Inferior parietal cortex (tissue), 1 donor: ENCODE measurements around the gene SHISAL2A.

Experiments used
- DNase-seq: peaks from one replicate; pipeline ENCODE4 v3.0.0-alpha.2; 2016; ENCODE audit errors: extremely low spot score

The SHISAL2A gene

GRCh38 chr1:52621950-52622349 is 11.0 kb upstream of the SHISAL2A start:
- DNase-seq: no peak

- DNase-seq: no peak
Measured at GRCh38 chr1:52623812-52624211, 9.2 kb upstream of the SHISAL2A start.

GRCh38 chr1:52627028-52627427 is 5.9 kb upstream of the SHISAL2A start:
- DNase-seq: no peak

- DNase-seq: no peak
Measured at GRCh38 chr1:52628614-52629324, 4.2 kb upstream of the SHISAL2A start.

DNA sequence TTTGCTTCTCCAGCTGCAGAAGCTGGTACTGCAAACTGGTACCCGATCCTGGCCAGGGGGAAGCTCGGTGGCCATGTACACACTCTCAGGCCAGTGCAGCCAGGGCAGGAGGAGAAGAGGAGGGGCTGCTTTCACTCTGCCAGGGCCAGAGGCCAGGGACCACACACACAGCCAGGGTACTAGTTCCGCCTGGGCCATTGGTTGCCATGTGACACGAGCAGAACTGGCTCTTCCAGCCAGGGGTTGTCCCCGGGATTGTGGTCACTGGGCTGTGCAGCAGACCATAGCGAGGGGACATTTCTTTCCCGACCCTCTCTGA is 3.7 kb upstream of the SHISAL2A start:
- no peak for DNase-seq

- no peak for DNase-seq
Measured at GRCh38 chr1:52629667-52630066, 3.3 kb upstream of the SHISAL2A start.

DNA sequence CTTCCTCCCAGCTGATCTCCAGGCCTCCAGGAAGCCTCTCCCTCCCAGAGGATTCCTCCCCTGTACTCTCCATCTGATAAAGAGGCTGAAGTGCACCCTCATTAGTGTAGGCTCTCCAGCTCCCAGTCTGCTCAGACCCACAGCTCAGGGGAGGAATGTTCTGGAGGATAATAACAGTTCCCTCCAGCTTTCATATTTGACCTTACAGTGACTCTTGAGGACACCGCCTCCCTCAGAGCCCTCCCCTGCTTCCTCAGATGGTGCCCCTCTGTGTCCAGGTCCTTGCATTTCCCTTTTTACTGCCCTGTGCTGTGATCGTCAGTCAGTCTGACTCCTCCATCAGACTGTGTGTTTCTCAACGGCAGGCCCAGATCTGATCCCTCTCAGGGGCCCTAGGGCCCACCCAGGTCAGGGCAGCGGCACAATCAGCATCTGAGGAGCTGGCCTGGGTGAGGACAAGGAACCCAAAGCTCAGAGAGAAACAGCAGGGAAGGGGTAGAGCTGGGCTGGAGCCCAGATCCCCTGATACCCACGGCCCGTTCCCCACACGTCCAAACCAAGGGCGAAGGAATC is 1.1 kb upstream of the SHISAL2A start:
- DNase-seq: no peak

DNA sequence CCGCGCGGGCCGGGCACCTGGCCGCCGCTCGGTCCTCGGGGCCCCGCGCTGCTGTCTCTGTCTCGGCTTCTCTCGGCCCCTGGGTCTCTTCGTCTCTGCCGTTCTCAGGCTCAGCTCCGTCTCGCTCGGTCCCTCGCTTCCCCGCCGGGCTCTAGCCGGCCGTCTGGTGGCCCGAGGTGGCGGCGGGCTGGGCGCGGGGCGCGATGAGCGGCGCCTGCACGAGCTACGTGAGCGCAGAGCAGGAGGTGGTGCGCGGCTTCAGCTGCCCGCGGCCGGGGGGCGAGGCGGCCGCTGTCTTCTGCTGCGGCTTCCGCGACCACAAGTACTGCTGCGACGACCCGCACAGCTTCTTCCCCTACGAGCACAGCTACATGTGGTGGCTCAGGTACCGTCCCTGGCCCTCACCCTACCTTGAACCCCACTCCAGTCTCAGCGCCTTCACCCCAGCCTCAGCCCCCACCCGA is 355 bp downstream of the SHISAL2A start:
- DNase-seq: no peak

DNA sequence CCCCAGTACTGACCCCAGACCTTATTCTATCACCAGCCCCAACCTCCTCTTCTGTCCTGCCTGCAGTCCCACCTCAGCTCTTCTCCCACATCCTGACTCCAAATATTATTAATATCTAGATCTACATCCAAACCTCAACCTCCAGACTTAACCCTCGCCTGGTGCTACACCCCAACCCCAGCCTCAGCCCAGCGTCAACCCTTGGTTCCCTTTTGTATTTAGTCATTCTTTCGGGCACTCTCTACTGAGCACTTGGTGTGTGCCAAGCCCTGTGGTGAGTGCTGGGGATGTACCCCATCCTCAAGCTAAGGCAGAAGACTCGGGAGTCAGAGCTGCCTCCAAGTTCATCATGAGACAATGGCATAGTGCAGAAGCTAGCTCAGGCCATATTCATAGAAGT is 1.1 kb downstream of the SHISAL2A start:
- DNase-seq: no peak

DNA sequence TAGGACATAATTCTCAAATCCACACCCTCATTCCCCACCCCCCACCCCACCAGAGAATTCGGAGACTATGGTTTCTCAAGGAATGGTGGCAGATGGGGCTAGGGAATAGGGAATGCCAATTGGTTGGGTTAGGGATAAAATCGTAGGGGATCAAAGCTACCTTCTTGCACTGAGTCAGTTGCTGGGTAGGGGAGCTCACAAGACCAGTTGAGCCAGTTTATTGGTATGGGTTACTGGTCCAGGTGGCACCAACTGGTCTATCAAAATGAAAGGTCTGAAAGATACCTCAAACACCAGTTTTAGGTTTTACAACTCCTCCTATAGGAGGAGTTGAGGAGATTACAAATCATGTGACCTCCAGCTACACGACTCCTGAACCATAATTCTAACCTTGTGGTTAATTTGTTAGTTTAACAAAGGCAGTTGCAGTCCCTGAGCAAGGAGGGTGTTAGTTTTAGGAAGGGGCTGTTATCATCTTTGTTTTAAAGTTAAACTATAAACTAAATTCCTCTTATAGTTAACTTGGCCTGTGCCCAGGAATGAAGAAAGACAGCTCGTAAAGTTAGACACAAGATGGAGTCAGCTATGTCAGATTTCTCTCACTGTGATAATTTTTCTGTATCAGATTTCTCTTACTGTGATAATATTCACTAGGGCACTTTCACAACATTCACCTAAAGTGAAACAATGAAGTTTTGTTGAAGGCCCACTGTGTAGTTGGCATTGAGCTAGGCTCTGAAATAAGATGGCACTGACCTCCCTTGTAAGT is 2.5 kb downstream of the SHISAL2A start:
- DNase-seq: no peak

DNA sequence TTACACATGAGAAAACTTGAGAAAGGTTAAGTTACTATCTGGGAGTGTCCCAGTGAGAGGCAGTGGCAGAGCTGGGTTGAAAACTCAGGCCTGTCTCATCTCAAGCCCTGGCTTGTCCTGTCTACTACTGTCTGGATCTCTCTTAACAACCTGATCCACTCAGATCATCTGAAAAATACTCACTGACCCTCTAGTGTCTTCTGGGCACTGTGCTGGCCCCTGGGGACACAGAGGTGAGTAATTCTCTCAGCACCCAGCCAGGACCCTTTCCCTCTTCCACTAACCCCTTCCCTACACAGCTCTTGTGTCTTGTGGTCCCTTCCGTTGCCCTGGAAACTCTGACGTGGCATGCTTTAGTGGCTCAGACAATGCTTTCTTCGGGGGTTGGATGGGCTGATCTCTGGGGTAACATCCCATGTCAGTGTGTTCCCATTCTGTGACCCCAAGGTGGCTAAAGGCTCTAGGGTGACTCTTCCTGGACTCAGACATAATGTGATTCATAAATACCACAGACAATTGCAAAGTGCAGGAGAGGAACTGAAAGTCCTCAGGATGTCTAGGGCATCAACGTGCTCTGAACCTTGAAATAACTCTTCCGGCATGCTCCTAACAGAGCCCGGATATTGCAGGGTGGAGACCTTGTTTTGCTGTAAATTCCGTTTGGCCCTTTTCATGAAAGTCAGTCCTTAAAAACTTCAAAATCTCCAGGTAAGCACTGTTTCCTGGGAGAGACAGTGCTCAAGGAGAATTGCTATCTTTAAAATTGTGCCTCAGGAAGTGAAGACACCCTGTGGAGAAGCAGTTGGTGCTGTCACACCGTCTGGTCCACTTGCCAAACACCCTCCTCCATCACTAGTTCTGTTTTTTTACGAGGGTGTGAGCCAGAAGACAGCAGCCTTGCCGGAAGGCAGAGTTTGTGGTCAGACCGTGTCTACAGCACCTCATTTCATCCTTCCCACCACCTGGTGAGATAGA is 4.0 kb downstream of the SHISAL2A start:
- DNase-seq: no peak

DNA sequence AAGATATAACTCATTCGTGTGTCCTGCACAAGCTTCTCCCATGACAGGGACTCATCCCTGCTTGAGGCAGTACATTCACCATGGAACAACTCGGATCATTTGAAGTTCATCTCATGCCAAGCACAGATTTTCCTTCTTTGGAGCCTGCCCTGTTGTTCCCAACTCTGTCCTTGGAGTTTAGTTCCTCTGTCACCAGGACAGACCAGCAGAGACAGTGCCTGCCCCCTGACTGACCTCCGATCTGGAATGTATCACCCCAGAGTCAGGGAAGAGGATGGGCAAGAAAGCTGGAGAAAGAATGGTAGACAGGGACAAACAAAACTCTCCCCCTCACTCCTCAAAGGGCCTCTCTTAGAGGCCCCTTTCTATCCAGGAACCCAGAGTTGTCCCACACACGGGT is 5.0 kb downstream of the SHISAL2A start:
- no peak for DNase-seq

GRCh38 chr1:52640697-52641096 is 7.7 kb downstream of the SHISAL2A start:
- no peak for DNase-seq

DNA sequence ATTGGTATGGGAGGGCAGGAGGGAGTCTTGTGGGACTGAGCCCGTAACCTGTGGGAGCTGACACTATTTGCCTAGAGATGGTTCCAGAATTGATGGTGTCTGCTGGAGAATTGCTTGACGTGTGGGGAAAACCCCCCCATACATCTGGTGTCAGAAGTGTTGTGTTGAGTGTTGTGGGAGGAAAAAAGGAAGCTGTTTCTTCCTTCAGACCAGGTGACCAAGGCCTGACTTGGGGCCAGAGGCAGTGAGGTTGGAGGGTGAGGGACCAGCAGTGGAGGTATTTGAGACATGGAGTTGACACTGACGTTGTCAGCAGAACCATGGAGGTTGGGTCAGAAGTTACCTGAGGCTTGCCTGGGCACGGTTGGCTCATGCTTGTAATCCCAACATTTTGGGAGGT is 8.3 kb downstream of the SHISAL2A start:
- no peak for DNase-seq

- no peak for DNase-seq
Measured at GRCh38 chr1:52645261-52645660, 12.3 kb downstream of the SHISAL2A start.

- DNase-seq: no peak
Measured at GRCh38 chr1:52651904-52652303, 18.9 kb downstream of the SHISAL2A start.

GRCh38 chr1:52653207-52653849 is 20.4 kb downstream of the SHISAL2A start:
- DNase-seq: no peak

DNA sequence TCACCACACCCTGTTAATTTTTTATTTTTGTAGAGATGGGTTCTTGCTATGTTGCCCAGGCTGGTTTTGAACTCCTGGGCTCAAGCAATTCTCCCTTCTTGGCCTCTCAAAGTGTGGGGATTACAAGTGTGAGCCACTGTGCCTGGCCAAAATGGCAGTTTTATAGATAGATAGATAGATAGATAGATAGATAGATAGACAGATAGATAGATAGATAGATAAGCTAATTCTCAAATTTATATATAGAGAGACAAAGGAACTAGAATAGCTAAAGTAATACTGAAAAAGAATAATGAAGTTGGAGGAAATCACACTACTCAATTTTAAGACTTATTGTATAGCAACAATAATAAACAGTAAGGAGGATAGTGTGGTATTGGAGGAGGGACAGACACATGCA is 21.1 kb downstream of the SHISAL2A start:
- no peak for DNase-seq

- DNase-seq: no peak
Measured at GRCh38 chr1:52657702-52658101, 24.7 kb downstream of the SHISAL2A start.

DNA sequence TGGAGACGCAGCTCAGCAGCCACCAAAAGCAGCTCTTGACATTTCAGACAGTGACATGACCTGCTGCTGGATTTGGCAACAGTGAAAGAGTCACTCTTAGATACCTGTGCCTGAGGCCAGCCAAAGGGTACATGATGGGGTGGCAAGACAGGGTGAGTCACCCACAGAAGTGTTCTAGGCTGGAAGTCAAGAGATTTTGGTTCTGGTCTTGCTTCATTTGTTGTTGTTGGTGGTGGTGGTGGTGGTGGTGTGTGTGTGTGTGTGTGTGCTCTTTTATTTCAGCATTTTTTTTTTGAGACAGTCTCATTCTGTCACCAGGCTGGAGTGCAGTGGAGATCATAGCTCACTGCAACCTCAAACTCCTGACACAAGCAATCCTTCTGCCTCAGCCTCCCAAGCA is 25.8 kb downstream of the SHISAL2A start:
- no peak for DNase-seq

DNA sequence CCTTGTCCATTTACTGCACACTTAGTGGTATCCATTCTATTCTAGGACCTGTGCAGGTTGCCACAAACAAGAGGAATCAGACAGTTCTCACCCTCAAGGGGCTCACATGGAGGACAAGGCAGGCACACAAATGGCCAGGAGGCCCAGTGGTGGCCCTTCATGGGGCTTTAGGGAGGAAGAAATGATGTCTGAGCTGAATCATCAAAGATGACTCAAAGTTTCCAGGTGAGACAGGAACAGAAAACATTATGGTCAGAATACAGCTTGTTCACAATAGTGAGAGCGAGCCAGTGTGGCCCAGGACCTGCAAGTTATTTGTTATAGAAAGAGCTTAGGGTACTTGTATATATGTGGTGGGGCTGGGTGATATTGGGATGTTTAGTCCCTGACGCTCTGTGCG is 26.4 kb downstream of the SHISAL2A start:
- DNase-seq: no peak
